Liver (tissue), 9 donors: ENCODE data around the gene IRAK2. TPM values are rescaled to one million over a fixed set of nuclear protein-coding genes. Genes with fewer than 3 reads are reported as not detected.

Experiments
- DNase-seq: peaks from one replicate; pipeline ENCODE4 v3.0.0-alpha.2; 2017; ENCODE audit warnings: low spot score
- H3K27ac ChIP-seq, 2 donors: one replicate each; pipeline ENCODE4 v1.7.0; 2013; ENCODE audit warnings: inconsistent platforms in 2 of 2, low read length in 2 of 2, control low read depth in 1 of 2, low read depth in 1 of 2, mild to moderate bottlenecking in 1 of 2
- H3K27me3 ChIP-seq, 4 donors: one replicate each; pipeline versions ENCODE4 v1.6.1 to v1.7.0; 2013; ENCODE audit warnings: low read length in 3 of 4, inconsistent platforms in 1 of 4, mild to moderate bottlenecking in 1 of 4, moderate library complexity in 1 of 4; ENCODE audit not compliant: control insufficient read depth in 4 of 4, insufficient read depth in 4 of 4
- H3K36me3 ChIP-seq, 4 donors: one replicate each; pipeline versions ENCODE4 v1.6.1 to v1.7.0; 2013; ENCODE audit warnings: low read length in 3 of 4, mild to moderate bottlenecking in 3 of 4, low read depth in 1 of 4, moderate library complexity in 1 of 4; ENCODE audit not compliant: control insufficient read depth in 4 of 4, insufficient read depth in 3 of 4
- H3K4me1 ChIP-seq, 4 donors: one replicate each; pipeline versions ENCODE4 v1.6.1 to v1.7.0; 2013; ENCODE audit warnings: low read length in 3 of 4, mild to moderate bottlenecking in 3 of 4, moderate library complexity in 1 of 4; ENCODE audit not compliant: control insufficient read depth in 4 of 4, insufficient read depth in 4 of 4
- H3K4me3 ChIP-seq, 3 donors: one replicate each; pipeline versions ENCODE4 v1.6.1 to v1.7.0; 2013; ENCODE audit warnings: low read length in 3 of 3, control low read depth in 1 of 3, low read depth in 1 of 3, mild to moderate bottlenecking in 1 of 3
- H3K9ac ChIP-seq, 2 donors: one replicate each; pipeline ENCODE4 v1.7.0; 2013; ENCODE audit warnings: low read length in 2 of 2, mild to moderate bottlenecking in 2 of 2, moderate library complexity in 2 of 2, control low read depth in 1 of 2, low read depth in 1 of 2
- H3K9me3 ChIP-seq, 4 donors: one replicate each; pipeline versions ENCODE4 v1.6.1 to v1.7.0; 2013; ENCODE audit warnings: low read length in 3 of 4; ENCODE audit not compliant: control insufficient read depth in 4 of 4
- EGR1 ChIP-seq, 2 donors: IDR thresholded peaks; 2 replicates each; pipeline ENCODE4 v1.6.1; 2016 to 2018; ENCODE audit warnings: antibody characterized with exemption in 2 of 2, low read depth in 2 of 2
- FOXA1 ChIP-seq: IDR thresholded peaks from 2 replicates; pipeline ENCODE4 v1.6.1; 2016; ENCODE audit warnings: antibody characterized with exemption
- FOXA2 ChIP-seq: IDR thresholded peaks from 2 replicates; pipeline ENCODE4 v1.6.1; 2016; ENCODE audit warnings: antibody characterized with exemption
- GABPA ChIP-seq, 2 donors: IDR thresholded peaks in 1 of 2; conservative IDR thresholded peaks in 1 of 2; 2 replicates each; pipeline ENCODE4 v1.6.1; 2016; ENCODE audit warnings: antibody characterized with exemption in 2 of 2, mild to moderate bottlenecking in 1 of 2, moderate library complexity in 1 of 2
- HNF4A ChIP-seq, 2 donors: conservative IDR thresholded peaks; 2 replicates each; pipeline ENCODE4 v1.6.1; 2016; ENCODE audit warnings: antibody characterized with exemption in 2 of 2, mild to moderate bottlenecking in 2 of 2
- HNF4G ChIP-seq: IDR thresholded peaks from 2 replicates; pipeline ENCODE4 v1.6.1; 2016; ENCODE audit warnings: antibody characterized with exemption
- JUND ChIP-seq, 2 donors: IDR thresholded peaks; 2 replicates each; pipeline ENCODE4 v1.6.1; 2016; ENCODE audit warnings: antibody characterized with exemption in 2 of 2
- NR2F2 ChIP-seq: IDR thresholded peaks from 2 replicates; pipeline ENCODE4 v1.6.1; 2016; ENCODE audit warnings: antibody characterized with exemption
- RAD21 ChIP-seq, 2 donors: IDR thresholded peaks; 2 replicates each; pipeline ENCODE4 v1.6.1; 2016; ENCODE audit warnings: antibody characterized with exemption in 2 of 2, mild to moderate bottlenecking in 2 of 2
- RXRA ChIP-seq, 2 donors: IDR thresholded peaks; 2 replicates each; pipeline ENCODE4 v1.6.1; 2017 to 2018; ENCODE audit warnings: antibody characterized with exemption in 2 of 2, mild to moderate bottlenecking in 1 of 2
- SP1 ChIP-seq: IDR thresholded peaks from 2 replicates; pipeline ENCODE4 v1.6.1; 2018; ENCODE audit warnings: antibody characterized with exemption, mild to moderate bottlenecking
- TAF1 ChIP-seq: conservative IDR thresholded peaks from 2 replicates; pipeline ENCODE4 v1.6.1; 2016; ENCODE audit warnings: antibody characterized with exemption, mild to moderate bottlenecking
- YY1 ChIP-seq: IDR thresholded peaks from 2 replicates; pipeline ENCODE4 v1.6.1; 2016; ENCODE audit warnings: antibody characterized with exemption, mild to moderate bottlenecking
- WGBS: extraction: QIAGEN DNeasy Blood & Tissue Kit; methylation state at CpG from one replicate; pipeline ENCODE4 v1.1.7; 2013; 5-methylcytosine and 5-hydroxymethylcytosine counted together
- polyA plus RNA-seq, 2 donors: library from polyadenylated mRNA; stranded (reverse) in 1 of 2; unstranded in 1 of 2; fragments of 200-250 nt in 1 of 2; fragments of >200 nt in 1 of 2; fragmentation: Nextera tagmentation in 1 of 2; extraction: Ambion mirVana in 1 of 2; gene quantifications; one replicate each; pipeline versions ENCODE4 v1.2.1 to v1.2.3, GENCODE V29; 2013 to 2015
- total RNA-seq, 2 donors: library from RNA; depleted of rRNA; stranded (reverse); fragments of >200 nt; gene quantifications; one replicate each; pipeline ENCODE4 v1.2.3, GENCODE V29; 2014
- TF ChIP-seq, protein P1 (sequence below): fragments of 150-350 bp; IDR thresholded peaks from 2 replicates; pipeline ENCODE4 v1.5.1; 2017; ENCODE audit warnings: improper control_type of control experiment, low read depth, low read length; ENCODE audit not compliant: missing input control
- TF ChIP-seq, protein P2 (sequence below): IDR thresholded peaks from 2 replicates; pipeline ENCODE4 v1.6.1; 2016; ENCODE audit warnings: antibody characterized with exemption
- TF ChIP-seq, protein P3 (sequence below): IDR thresholded peaks from 2 replicates; pipeline ENCODE4 v1.6.1; 2016; ENCODE audit warnings: antibody characterized with exemption
- TF ChIP-seq, protein P4 (sequence below): IDR thresholded peaks from 2 replicates; pipeline ENCODE4 v1.6.1; 2016; ENCODE audit warnings: antibody characterized with exemption, mild to moderate bottlenecking
- donor health status: healthy.
- donor health status: healthy.
- donor health status: healthy.
- donor health status: healthy.
- donor health status: healthy.

The IRAK2 gene
- total and polyA plus RNA-seq, 4 donors: 2.7 to 9.3 (median 5.9) TPM

DNA sequence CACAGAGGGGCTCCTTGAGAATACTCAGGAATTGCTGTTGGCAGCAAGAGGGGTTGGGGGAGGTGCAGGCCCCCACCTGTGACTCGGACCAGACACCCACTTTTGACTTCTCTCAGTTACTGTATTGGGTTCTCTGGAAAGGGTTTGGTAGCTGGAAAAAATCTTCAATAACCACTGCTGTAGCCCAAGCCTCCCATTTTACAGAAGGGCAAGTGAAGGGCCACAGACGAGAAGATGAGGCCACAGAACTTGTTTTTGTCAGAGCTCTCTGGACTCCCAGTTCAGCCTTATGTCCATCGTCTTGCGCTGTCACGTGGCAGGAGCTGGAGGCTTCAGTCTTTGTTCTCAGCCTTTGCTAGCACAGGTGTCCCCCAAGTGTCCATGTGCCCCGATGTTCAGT lies 70.8 kb downstream of the IRAK2 start:
- H3K36me3 ChIP-seq: peaks cover 7 to 40% (median 15%) of the 10 kb centered on the region in 4 donors

DNA sequence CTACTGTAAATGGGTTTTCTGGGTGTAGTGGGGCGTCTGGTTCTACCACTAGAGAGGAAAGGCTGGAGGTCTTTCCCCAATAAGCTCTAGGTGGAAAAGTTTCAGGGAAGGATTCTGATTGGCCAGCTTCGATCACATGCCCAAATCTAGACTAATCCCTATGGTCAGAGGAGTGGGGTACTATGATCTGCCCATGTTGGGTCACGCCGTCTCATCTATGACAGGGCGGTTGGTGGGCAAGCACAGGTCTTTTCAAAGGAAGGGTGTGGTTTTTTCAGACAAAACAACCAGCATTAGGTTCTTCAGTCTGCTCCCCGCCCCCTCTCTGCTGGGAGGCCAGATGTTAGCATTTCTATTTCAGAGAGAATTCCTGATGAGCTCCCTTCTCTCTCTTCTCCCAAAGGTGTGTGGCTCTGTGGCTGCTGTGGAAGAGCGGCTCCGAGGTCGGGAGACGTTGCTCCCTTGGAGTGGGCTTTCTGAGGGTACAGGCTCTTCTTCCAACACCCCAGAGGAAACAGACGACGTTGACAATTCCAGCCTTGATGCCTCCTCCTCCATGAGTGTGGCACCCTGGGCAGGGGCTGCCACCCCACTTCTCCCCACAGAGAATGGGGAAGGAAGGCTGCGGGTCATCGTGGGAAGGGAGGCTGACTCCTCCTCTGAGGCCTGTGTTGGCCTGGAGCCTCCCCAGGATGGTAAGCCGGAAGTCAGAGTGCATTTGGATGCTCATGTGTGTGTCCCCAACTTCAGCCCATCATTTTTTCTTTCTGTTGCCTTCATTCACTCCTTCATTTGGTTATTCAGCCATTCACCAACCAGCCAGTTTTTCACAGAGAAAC lies 73.8 kb downstream of the IRAK2 start:
- no peaks in the 10 kb centered on the region for H3K9me3 ChIP-seq
- DNase-seq: no peak
- no peak overlapping the region for H3K27ac ChIP-seq
- peaks cover 11 to 38% (median 20%) of the 10 kb centered on the region in 4 donors for H3K36me3 ChIP-seq
- H3K27me3 ChIP-seq: no peaks in the 10 kb centered on the region
- 89% methylated on average over 15 of the region's 15 CpGs for WGBS
- H3K4me1 ChIP-seq: no peaks in the 10 kb centered on the region
- H3K9ac ChIP-seq: no peak overlapping the region
- no peak overlapping the region for H3K4me3 ChIP-seq
- TF ChIP-seq, protein P1, sequence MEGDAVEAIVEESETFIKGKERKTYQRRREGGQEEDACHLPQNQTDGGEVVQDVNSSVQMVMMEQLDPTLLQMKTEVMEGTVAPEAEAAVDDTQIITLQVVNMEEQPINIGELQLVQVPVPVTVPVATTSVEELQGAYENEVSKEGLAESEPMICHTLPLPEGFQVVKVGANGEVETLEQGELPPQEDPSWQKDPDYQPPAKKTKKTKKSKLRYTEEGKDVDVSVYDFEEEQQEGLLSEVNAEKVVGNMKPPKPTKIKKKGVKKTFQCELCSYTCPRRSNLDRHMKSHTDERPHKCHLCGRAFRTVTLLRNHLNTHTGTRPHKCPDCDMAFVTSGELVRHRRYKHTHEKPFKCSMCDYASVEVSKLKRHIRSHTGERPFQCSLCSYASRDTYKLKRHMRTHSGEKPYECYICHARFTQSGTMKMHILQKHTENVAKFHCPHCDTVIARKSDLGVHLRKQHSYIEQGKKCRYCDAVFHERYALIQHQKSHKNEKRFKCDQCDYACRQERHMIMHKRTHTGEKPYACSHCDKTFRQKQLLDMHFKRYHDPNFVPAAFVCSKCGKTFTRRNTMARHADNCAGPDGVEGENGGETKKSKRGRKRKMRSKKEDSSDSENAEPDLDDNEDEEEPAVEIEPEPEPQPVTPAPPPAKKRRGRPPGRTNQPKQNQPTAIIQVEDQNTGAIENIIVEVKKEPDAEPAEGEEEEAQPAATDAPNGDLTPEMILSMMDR: no peak
- TF ChIP-seq TAF1: no peak
- TF ChIP-seq RXRA (IDR thresholded peaks at IDR 0.05): no peak
- TF ChIP-seq GABPA (IDR thresholded peaks at IDR 0.05 in 1 of 2, conservative IDR thresholded peaks at IDR 0.05 in 1 of 2): no peak
- TF ChIP-seq, protein P2, sequence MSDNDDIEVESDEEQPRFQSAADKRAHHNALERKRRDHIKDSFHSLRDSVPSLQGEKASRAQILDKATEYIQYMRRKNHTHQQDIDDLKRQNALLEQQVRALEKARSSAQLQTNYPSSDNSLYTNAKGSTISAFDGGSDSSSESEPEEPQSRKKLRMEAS: no peak
- TF ChIP-seq NR2F2: no peak
- no peak for TF ChIP-seq HNF4A (conservative IDR thresholded peaks at IDR 0.05)
- TF ChIP-seq, protein P3, sequence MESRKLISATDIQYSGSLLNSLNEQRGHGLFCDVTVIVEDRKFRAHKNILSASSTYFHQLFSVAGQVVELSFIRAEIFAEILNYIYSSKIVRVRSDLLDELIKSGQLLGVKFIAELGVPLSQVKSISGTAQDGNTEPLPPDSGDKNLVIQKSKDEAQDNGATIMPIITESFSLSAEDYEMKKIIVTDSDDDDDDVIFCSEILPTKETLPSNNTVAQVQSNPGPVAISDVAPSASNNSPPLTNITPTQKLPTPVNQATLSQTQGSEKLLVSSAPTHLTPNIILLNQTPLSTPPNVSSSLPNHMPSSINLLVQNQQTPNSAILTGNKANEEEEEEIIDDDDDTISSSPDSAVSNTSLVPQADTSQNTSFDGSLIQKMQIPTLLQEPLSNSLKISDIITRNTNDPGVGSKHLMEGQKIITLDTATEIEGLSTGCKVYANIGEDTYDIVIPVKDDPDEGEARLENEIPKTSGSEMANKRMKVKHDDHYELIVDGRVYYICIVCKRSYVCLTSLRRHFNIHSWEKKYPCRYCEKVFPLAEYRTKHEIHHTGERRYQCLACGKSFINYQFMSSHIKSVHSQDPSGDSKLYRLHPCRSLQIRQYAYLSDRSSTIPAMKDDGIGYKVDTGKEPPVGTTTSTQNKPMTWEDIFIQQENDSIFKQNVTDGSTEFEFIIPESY: no peak
- no peak for TF ChIP-seq RAD21 (IDR thresholded peaks at IDR 0.05)
- TF ChIP-seq EGR1 (IDR thresholded peaks at IDR 0.05; ENCODE audit: low read depth in 2 of 2): no peak
- TF ChIP-seq SP1: no peak
- no peak for TF ChIP-seq HNF4G
- TF ChIP-seq FOXA2: no peak
- TF ChIP-seq, protein P4, sequence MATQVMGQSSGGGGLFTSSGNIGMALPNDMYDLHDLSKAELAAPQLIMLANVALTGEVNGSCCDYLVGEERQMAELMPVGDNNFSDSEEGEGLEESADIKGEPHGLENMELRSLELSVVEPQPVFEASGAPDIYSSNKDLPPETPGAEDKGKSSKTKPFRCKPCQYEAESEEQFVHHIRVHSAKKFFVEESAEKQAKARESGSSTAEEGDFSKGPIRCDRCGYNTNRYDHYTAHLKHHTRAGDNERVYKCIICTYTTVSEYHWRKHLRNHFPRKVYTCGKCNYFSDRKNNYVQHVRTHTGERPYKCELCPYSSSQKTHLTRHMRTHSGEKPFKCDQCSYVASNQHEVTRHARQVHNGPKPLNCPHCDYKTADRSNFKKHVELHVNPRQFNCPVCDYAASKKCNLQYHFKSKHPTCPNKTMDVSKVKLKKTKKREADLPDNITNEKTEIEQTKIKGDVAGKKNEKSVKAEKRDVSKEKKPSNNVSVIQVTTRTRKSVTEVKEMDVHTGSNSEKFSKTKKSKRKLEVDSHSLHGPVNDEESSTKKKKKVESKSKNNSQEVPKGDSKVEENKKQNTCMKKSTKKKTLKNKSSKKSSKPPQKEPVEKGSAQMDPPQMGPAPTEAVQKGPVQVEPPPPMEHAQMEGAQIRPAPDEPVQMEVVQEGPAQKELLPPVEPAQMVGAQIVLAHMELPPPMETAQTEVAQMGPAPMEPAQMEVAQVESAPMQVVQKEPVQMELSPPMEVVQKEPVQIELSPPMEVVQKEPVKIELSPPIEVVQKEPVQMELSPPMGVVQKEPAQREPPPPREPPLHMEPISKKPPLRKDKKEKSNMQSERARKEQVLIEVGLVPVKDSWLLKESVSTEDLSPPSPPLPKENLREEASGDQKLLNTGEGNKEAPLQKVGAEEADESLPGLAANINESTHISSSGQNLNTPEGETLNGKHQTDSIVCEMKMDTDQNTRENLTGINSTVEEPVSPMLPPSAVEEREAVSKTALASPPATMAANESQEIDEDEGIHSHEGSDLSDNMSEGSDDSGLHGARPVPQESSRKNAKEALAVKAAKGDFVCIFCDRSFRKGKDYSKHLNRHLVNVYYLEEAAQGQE: no peak
- TF ChIP-seq FOXA1: no peak
- TF ChIP-seq JUND (IDR thresholded peaks at IDR 0.05): no peak

More for the DNA sequence above, 70.8 kb downstream of the IRAK2 start:
- Histone ChIP-seq H3K4me3 (no peak overlapping the region), H3K4me1 (no peaks in the 10 kb centered on the region), H3K27me3 (no peaks in the 10 kb centered on the region), H3K9me3 (no peaks in the 10 kb centered on the region), H3K9ac (no peak overlapping the region), H3K27ac (no peak overlapping the region)
- TF ChIP-seq GABPA (IDR thresholded peaks at IDR 0.05 in 1 of 2, conservative IDR thresholded peaks at IDR 0.05 in 1 of 2) (no peak), YY1 (no peak), FOXA2 (no peak), RAD21 (IDR thresholded peaks at IDR 0.05) (no peak), SP1 (no peak)
- TF ChIP-seq, protein P4: no peak
- TF ChIP-seq, protein P2: no peak
- no peak for DNase-seq
- 88% methylated on average over 6 of the region's 6 CpGs for WGBS
